ENCODE measurements around the gene MYRFL. TPM values are rescaled to one million over a fixed set of nuclear protein-coding genes. Genes with fewer than 3 reads are reported as not detected.

Gene MYRFL
- polyA plus RNA-seq, 1 of the 3 experiments (the other 2 are of a cell fraction), result not detected

DNA sequence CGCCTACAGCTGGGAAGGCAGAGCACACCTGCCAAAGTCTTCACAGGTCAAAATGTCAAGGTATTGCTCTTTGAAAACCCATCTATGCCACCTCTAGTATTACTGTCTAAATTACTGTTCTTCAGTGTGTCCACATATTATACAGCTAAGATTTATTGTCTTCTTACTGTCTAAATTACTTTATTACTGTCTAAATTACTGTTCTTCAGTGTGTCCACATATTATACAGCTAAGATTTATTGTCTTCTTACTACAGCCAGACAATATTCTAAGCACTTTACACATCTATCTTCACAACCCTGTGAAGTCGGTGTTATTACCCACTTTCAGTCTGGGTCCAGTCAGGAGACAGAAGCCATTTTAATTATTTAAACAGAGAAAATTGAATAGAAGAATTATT, 173.9 kb downstream of the MYRFL start:
- H3K9ac ChIP-seq, result no peak overlapping the region
- no peak for TF ChIP-seq GATA2 (CRISPR knock-in tag; IDR thresholded peaks at IDR 0.05)
- TF ChIP-seq, protein P1, sequence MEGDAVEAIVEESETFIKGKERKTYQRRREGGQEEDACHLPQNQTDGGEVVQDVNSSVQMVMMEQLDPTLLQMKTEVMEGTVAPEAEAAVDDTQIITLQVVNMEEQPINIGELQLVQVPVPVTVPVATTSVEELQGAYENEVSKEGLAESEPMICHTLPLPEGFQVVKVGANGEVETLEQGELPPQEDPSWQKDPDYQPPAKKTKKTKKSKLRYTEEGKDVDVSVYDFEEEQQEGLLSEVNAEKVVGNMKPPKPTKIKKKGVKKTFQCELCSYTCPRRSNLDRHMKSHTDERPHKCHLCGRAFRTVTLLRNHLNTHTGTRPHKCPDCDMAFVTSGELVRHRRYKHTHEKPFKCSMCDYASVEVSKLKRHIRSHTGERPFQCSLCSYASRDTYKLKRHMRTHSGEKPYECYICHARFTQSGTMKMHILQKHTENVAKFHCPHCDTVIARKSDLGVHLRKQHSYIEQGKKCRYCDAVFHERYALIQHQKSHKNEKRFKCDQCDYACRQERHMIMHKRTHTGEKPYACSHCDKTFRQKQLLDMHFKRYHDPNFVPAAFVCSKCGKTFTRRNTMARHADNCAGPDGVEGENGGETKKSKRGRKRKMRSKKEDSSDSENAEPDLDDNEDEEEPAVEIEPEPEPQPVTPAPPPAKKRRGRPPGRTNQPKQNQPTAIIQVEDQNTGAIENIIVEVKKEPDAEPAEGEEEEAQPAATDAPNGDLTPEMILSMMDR (IDR thresholded peaks at IDR 0.05), result no peak
- TF ChIP-seq, protein P2, sequence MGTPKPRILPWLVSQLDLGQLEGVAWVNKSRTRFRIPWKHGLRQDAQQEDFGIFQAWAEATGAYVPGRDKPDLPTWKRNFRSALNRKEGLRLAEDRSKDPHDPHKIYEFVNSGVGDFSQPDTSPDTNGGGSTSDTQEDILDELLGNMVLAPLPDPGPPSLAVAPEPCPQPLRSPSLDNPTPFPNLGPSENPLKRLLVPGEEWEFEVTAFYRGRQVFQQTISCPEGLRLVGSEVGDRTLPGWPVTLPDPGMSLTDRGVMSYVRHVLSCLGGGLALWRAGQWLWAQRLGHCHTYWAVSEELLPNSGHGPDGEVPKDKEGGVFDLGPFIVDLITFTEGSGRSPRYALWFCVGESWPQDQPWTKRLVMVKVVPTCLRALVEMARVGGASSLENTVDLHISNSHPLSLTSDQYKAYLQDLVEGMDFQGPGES (IDR thresholded peaks at IDR 0.05; ENCODE audit: low read depth, low read length), result no peak
- no peak for TF ChIP-seq NRF1 (IDR thresholded peaks at IDR 0.05; ENCODE audit: low read depth, low read length)
- TF ChIP-seq, protein P3, sequence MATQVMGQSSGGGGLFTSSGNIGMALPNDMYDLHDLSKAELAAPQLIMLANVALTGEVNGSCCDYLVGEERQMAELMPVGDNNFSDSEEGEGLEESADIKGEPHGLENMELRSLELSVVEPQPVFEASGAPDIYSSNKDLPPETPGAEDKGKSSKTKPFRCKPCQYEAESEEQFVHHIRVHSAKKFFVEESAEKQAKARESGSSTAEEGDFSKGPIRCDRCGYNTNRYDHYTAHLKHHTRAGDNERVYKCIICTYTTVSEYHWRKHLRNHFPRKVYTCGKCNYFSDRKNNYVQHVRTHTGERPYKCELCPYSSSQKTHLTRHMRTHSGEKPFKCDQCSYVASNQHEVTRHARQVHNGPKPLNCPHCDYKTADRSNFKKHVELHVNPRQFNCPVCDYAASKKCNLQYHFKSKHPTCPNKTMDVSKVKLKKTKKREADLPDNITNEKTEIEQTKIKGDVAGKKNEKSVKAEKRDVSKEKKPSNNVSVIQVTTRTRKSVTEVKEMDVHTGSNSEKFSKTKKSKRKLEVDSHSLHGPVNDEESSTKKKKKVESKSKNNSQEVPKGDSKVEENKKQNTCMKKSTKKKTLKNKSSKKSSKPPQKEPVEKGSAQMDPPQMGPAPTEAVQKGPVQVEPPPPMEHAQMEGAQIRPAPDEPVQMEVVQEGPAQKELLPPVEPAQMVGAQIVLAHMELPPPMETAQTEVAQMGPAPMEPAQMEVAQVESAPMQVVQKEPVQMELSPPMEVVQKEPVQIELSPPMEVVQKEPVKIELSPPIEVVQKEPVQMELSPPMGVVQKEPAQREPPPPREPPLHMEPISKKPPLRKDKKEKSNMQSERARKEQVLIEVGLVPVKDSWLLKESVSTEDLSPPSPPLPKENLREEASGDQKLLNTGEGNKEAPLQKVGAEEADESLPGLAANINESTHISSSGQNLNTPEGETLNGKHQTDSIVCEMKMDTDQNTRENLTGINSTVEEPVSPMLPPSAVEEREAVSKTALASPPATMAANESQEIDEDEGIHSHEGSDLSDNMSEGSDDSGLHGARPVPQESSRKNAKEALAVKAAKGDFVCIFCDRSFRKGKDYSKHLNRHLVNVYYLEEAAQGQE (IDR thresholded peaks at IDR 0.05; ENCODE audit: low read depth, low read length), result no peak
- no peak for TF ChIP-seq GABPA (IDR thresholded peaks at IDR 0.05; ENCODE audit: low read depth)
- TF ChIP-seq, protein P4, sequence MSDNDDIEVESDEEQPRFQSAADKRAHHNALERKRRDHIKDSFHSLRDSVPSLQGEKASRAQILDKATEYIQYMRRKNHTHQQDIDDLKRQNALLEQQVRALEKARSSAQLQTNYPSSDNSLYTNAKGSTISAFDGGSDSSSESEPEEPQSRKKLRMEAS (IDR thresholded peaks at IDR 0.05; ENCODE audit: low read depth), result no peak
- TF ChIP-seq EP300 (IDR thresholded peaks at IDR 0.05; ENCODE audit: borderline replicate concordance in 1 of 2, low read depth in 1 of 2, low read length in 1 of 2), result no peak
- TF ChIP-seq JUND (IDR thresholded peaks at IDR 0.05), result no peak
- TF ChIP-seq RAD21 (IDR thresholded peaks at IDR 0.05; ENCODE audit: low read length), result no peak
- TF ChIP-seq SMC3 (IDR thresholded peaks at IDR 0.05; ENCODE audit: low read depth, low read length), result no peak
- no peak for TF ChIP-seq MXI1 (IDR thresholded peaks at IDR 0.05; ENCODE audit: low read depth, low read length)
- TF ChIP-seq CHD2 (IDR thresholded peaks at IDR 0.05; ENCODE audit: low read length, partially characterized antibody), result no peak
- TF ChIP-seq ELF1 (IDR thresholded peaks at IDR 0.05), result no peak
- TF ChIP-seq MEF2A (IDR thresholded peaks at IDR 0.05; ENCODE audit: borderline replicate concordance, low read depth), result no peak
- no peak for TF ChIP-seq RXRA (IDR thresholded peaks at IDR 0.05; ENCODE audit: borderline replicate concordance, low read depth)
- TF ChIP-seq TCF12 (IDR thresholded peaks at IDR 0.05), result no peak
- CTCF ChIA-PET, result no interaction called here
- H3K4me1 ChIP-seq (ENCODE audit: control insufficient read depth in 1 of 2, insufficient read depth in 2 of 2, low read depth in 1 of 2, low read length in 1 of 2), result peaks cover 0 to 5% of the 10 kb centered on the region in 2 experiments; a peak in 1 of 4 replicates
- H3K4me3 ChIP-seq (ENCODE audit: low read depth in 2 of 2, low read length in 1 of 2), result no peak overlapping the region
- no peaks in the 10 kb centered on the region for H3K79me2 ChIP-seq (ENCODE audit: insufficient read depth)
- POLR2A ChIA-PET, result no interaction called here
- no peak overlapping the region for H3K4me2 ChIP-seq
- no peaks in the 10 kb centered on the region for H3K9me3 ChIP-seq
- WGBS (ENCODE audit: low lambda C conversion rate), result 72% methylated on average over 2 of the region's 2 CpGs
- no peak overlapping the region for H2AFZ ChIP-seq (ENCODE audit: low read depth)
- H3F3A ChIP-seq (replicated peaks; ENCODE audit: insufficient read depth), result no peaks in the 10 kb centered on the region
- no peak for DNase-seq
- no peaks in the 10 kb centered on the region for H3K36me3 ChIP-seq (replicated peaks in 1 of 2; ENCODE audit: control insufficient read depth in 1 of 2, insufficient read depth in 2 of 2, low read length in 1 of 2)
- no peaks in the 10 kb centered on the region for H4K20me1 ChIP-seq (ENCODE audit: insufficient read depth)
- H3K9me2 ChIP-seq, result no peaks in the 10 kb centered on the region
- no peak overlapping the region for H3K27ac ChIP-seq (ENCODE audit: low read depth in 2 of 2, low read length in 1 of 2)
- no peaks in the 10 kb centered on the region for H3K27me3 ChIP-seq (ENCODE audit: insufficient read depth)

Data from SK-N-SH (cell line).